ENCODE measurements around the gene FALEC.

The FALEC gene

GRCh38 chr1:150476754-150477153 is 38.8 kb upstream of the FALEC start:
- TF ChIP-seq, protein P1, sequence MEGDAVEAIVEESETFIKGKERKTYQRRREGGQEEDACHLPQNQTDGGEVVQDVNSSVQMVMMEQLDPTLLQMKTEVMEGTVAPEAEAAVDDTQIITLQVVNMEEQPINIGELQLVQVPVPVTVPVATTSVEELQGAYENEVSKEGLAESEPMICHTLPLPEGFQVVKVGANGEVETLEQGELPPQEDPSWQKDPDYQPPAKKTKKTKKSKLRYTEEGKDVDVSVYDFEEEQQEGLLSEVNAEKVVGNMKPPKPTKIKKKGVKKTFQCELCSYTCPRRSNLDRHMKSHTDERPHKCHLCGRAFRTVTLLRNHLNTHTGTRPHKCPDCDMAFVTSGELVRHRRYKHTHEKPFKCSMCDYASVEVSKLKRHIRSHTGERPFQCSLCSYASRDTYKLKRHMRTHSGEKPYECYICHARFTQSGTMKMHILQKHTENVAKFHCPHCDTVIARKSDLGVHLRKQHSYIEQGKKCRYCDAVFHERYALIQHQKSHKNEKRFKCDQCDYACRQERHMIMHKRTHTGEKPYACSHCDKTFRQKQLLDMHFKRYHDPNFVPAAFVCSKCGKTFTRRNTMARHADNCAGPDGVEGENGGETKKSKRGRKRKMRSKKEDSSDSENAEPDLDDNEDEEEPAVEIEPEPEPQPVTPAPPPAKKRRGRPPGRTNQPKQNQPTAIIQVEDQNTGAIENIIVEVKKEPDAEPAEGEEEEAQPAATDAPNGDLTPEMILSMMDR (IDR thresholded peaks at IDR 0.05; ENCODE audit: insufficient read depth, low read length, poor library complexity, severe bottlenecking): no peak
- TF ChIP-seq EZH2phosphoT487 (conservative IDR thresholded peaks at IDR 0.05; ENCODE audit: low read length): no peak
- 0 out of 2 replicates have a peak, but pooled peaks cover 5% of the 10 kb centered on the region for H3F3A ChIP-seq (ENCODE audit: insufficient read depth)
- H3K27ac ChIP-seq (ENCODE audit: low read depth, low read length): no peak overlapping the region
- H2AFZ ChIP-seq (ENCODE audit: low read depth, low read length, severe bottlenecking): no peak overlapping the region
- no peaks in the 10 kb centered on the region for H3K27me3 ChIP-seq (ENCODE audit: low read length)
- no peak overlapping the region for H3K4me3 ChIP-seq (ENCODE audit: insufficient read depth, low read length, poor library complexity, severe bottlenecking)
- no peaks in the 10 kb centered on the region for H3K9me2 ChIP-seq (replicated peaks; ENCODE audit: insufficient read depth, low read length)
- H3K9me3 ChIP-seq (ENCODE audit: insufficient read depth, low read length): no peaks in the 10 kb centered on the region
- H3K9ac ChIP-seq (ENCODE audit: low read length): no peak overlapping the region
- H4K20me1 ChIP-seq (ENCODE audit: low read depth, low read length): no peaks in the 10 kb centered on the region; the same call in 1 of the 2 replicates
- H3K4me2 ChIP-seq (ENCODE audit: low read depth, low read length, poor library complexity, severe bottlenecking): no peak overlapping the region
- 0 out of 2 replicates have a peak, but pooled peaks cover 1% of the 10 kb centered on the region for H3K36me3 ChIP-seq (ENCODE audit: low read length)
- H3K79me2 ChIP-seq (ENCODE audit: insufficient read depth, low read length): no peaks in the 10 kb centered on the region

GRCh38 chr1:150477320-150477719 is 38.2 kb upstream of the FALEC start:
- no peak overlapping the region for H3K9ac ChIP-seq (ENCODE audit: low read length)
- H3K27ac ChIP-seq (ENCODE audit: low read depth, low read length): no peak overlapping the region

GRCh38 chr1:150477733-150478132 is 37.8 kb upstream of the FALEC start:
- Histone ChIP-seq H3K79me2 (ENCODE audit: insufficient read depth, low read length) (no peaks in the 10 kb centered on the region), H3K9me2 (replicated peaks; ENCODE audit: insufficient read depth, low read length) (no peaks in the 10 kb centered on the region), H3K9ac (ENCODE audit: low read length) (no peak overlapping the region), H2AFZ (ENCODE audit: low read depth, low read length, severe bottlenecking) (no peak overlapping the region), H3K4me3 (ENCODE audit: insufficient read depth, low read length, poor library complexity, severe bottlenecking) (no peak overlapping the region), H3K27ac (ENCODE audit: low read depth, low read length) (no peak overlapping the region), H3K27me3 (ENCODE audit: low read length) (no peaks in the 10 kb centered on the region), H3F3A (ENCODE audit: insufficient read depth) (0 out of 2 replicates have a peak, but pooled peaks cover 5% of the 10 kb centered on the region), H3K9me3 (ENCODE audit: insufficient read depth, low read length) (no peaks in the 10 kb centered on the region), H3K36me3 (ENCODE audit: low read length) (no peaks in the 10 kb centered on the region), H4K20me1 (ENCODE audit: low read depth, low read length) (no peaks in the 10 kb centered on the region; the same call in 1 of the 2 replicates), H3K4me2 (ENCODE audit: low read depth, low read length, poor library complexity, severe bottlenecking) (no peak overlapping the region)
- no peak for TF ChIP-seq EZH2phosphoT487 (conservative IDR thresholded peaks at IDR 0.05; ENCODE audit: low read length)
- TF ChIP-seq, protein P1 (IDR thresholded peaks at IDR 0.05; ENCODE audit: insufficient read depth, low read length, poor library complexity, severe bottlenecking): no peak

More at GRCh38 chr1:150477320-150477719, 38.2 kb upstream of the FALEC start:
- Histone ChIP-seq H3K9me2 (replicated peaks; ENCODE audit: insufficient read depth, low read length) (no peaks in the 10 kb centered on the region), H3K79me2 (ENCODE audit: insufficient read depth, low read length) (no peaks in the 10 kb centered on the region), H3K9me3 (ENCODE audit: insufficient read depth, low read length) (no peaks in the 10 kb centered on the region), H3F3A (ENCODE audit: insufficient read depth) (0 out of 2 replicates have a peak, but pooled peaks cover 5% of the 10 kb centered on the region), H2AFZ (ENCODE audit: low read depth, low read length, severe bottlenecking) (no peak overlapping the region), H4K20me1 (ENCODE audit: low read depth, low read length) (no peaks in the 10 kb centered on the region; the same call in 1 of the 2 replicates), H3K4me3 (ENCODE audit: insufficient read depth, low read length, poor library complexity, severe bottlenecking) (no peak overlapping the region), H3K27me3 (ENCODE audit: low read length) (no peaks in the 10 kb centered on the region), H3K4me2 (ENCODE audit: low read depth, low read length, poor library complexity, severe bottlenecking) (no peak overlapping the region), H3K36me3 (ENCODE audit: low read length) (no peaks in the 10 kb centered on the region)
- TF ChIP-seq, protein P1 (IDR thresholded peaks at IDR 0.05; ENCODE audit: insufficient read depth, low read length, poor library complexity, severe bottlenecking): no peak
- no peak for TF ChIP-seq EZH2phosphoT487 (conservative IDR thresholded peaks at IDR 0.05; ENCODE audit: low read length)
